OCI-LY3 (cell line): ENCODE measurements around the gene CLCN1.

Experiments
- H2AFZ ChIP-seq: fragments of 200-600, 300-600 bp; shearing (Covaris generic); 2 replicates; pipeline ENCODE4 v1.6.0; 2014; ENCODE audit warnings: antibody characterized with exemption, low read depth, low read length
- H3K27ac ChIP-seq: fragments of 200-600, 300-600 bp; sonication (generic); 2 replicates; pipeline ENCODE4 v1.5.1; 2014; ENCODE audit warnings: mild to moderate bottlenecking, low read length, moderate library complexity, mixed read lengths
- H3K27me3 ChIP-seq: fragments of 200-600, 300-600 bp; sonication (generic); 2 replicates; pipeline ENCODE4 v1.6.1; 2014; ENCODE audit warnings: low read depth, low read length, mixed read lengths
- H3K36me3 ChIP-seq: fragments of 200-600, 300-600 bp; sonication (generic); replicated peaks from 2 replicates; pipeline ENCODE3; 2014; ENCODE audit warnings: low read depth, low read length, mixed read lengths
- H3K4me1 ChIP-seq: fragments of 300-600, 200-600 bp; sonication (generic); 2 replicates; pipeline ENCODE4 v1.6.1; 2014; ENCODE audit warnings: low read length, mixed read lengths
- H3K4me2 ChIP-seq: fragments of 200-600, 300-600 bp; sonication (generic); 2 replicates; pipeline ENCODE4 v1.6.1; 2014; ENCODE audit warnings: low read length, mixed read lengths
- H3K4me3 ChIP-seq: fragments of 300-600, 200-600 bp; sonication (generic); 2 replicates; pipeline ENCODE4 v1.5.1; 2014; ENCODE audit warnings: antibody characterized with exemption, mild to moderate bottlenecking, low read length, moderate library complexity
- H3K79me2 ChIP-seq: fragments of 300-600, 200-600 bp; shearing (Covaris generic); 2 replicates; pipeline ENCODE4 v1.6.1; 2014; ENCODE audit warnings: mild to moderate bottlenecking, low read length, mixed read lengths
- H3K9ac ChIP-seq: fragments of 300-600, 200-600 bp; shearing (Covaris generic); 2 replicates; pipeline ENCODE4 v1.6.0; 2014; ENCODE audit warnings: mild to moderate bottlenecking, low read length, moderate library complexity
- H3K9me3 ChIP-seq: fragments of 200-600, 300-600 bp; shearing (Covaris generic); 2 replicates; pipeline ENCODE4 v1.6.1; 2014; ENCODE audit warnings: low read length, mixed read lengths; ENCODE audit not compliant: insufficient read depth
- H4K20me1 ChIP-seq: fragments of 200-600, 300-600 bp; sonication (generic); 2 replicates; pipeline ENCODE4 v1.6.1; 2016; ENCODE audit warnings: low read length, mixed read lengths; ENCODE audit not compliant: insufficient read depth
- CTCF ChIP-seq: fragments of 200-600, 300-600 bp; sonication (generic); IDR thresholded peaks from 2 replicates; pipeline ENCODE4 v1.5.1; 2014; ENCODE audit warnings: antibody characterized with exemption, low read length, low read depth
- EZH2phosphoT487 ChIP-seq: fragments of 200-600 bp; shearing (Covaris generic); IDR thresholded peaks from 2 replicates; pipeline ENCODE4 v1.6.1; 2018; ENCODE audit warnings: antibody characterized with exemption, mixed run types, low read depth

The CLCN1 gene

GRCh38 chr7:143321734-143322133 is 5.8 kb downstream of the CLCN1 start:
- H3K79me2 ChIP-seq = no peaks in the 10 kb centered on the region
- no peak overlapping the region for H2AFZ ChIP-seq
- no peak overlapping the region for H3K9ac ChIP-seq
- H3K27ac ChIP-seq = no peak overlapping the region
- H3K4me3 ChIP-seq = no peak overlapping the region
- peaks cover 8% of the 10 kb centered on the region for H3K4me1 ChIP-seq
- no peaks in the 10 kb centered on the region for H3K9me3 ChIP-seq
- H3K4me2 ChIP-seq = no peak overlapping the region
- no peaks in the 10 kb centered on the region for H3K36me3 ChIP-seq
- TF ChIP-seq CTCF (peak; percentile 30; the same call in 1 of the 2 replicates), EZH2phosphoT487 (no peak)
- no peaks in the 10 kb centered on the region for H4K20me1 ChIP-seq
- 0 out of 2 replicates have a peak, but pooled peaks cover 9% of the 10 kb centered on the region for H3K27me3 ChIP-seq

GRCh38 chr7:143322760-143323633 is 7.1 kb downstream of the CLCN1 start:
- peaks cover 14% of the 10 kb centered on the region for H3K4me1 ChIP-seq
- no peaks in the 10 kb centered on the region for H3K36me3 ChIP-seq
- H2AFZ ChIP-seq = no peak overlapping the region
- H4K20me1 ChIP-seq = no peaks in the 10 kb centered on the region
- H3K27ac ChIP-seq = no peak overlapping the region
- H3K9me3 ChIP-seq = no peaks in the 10 kb centered on the region
- H3K4me3 ChIP-seq = no peak overlapping the region
- H3K27me3 ChIP-seq = 0 out of 2 replicates have a peak, but pooled peaks cover 9% of the 10 kb centered on the region
- no peak for TF ChIP-seq EZH2phosphoT487
- TF ChIP-seq CTCF = no peak
- no peaks in the 10 kb centered on the region for H3K79me2 ChIP-seq
- H3K4me2 ChIP-seq = no peak overlapping the region
- no peak overlapping the region for H3K9ac ChIP-seq

- Histone ChIP-seq H3K4me2 (no peak overlapping the region), H3K9ac (no peak overlapping the region), H3K36me3 (no peaks in the 10 kb centered on the region), H3K27me3 (0 out of 2 replicates have a peak, but pooled peaks cover 9% of the 10 kb centered on the region), H4K20me1 (no peaks in the 10 kb centered on the region), H3K27ac (no peak overlapping the region), H3K9me3 (no peaks in the 10 kb centered on the region), H2AFZ (no peak overlapping the region), H3K4me3 (no peak overlapping the region), H3K4me1 (peaks cover 21% of the 10 kb centered on the region), H3K79me2 (no peaks in the 10 kb centered on the region)
- TF ChIP-seq EZH2phosphoT487 = no peak
- TF ChIP-seq CTCF = no peak
Measured at GRCh38 chr7:143323653-143324052, 7.7 kb downstream of the CLCN1 start.

- peaks cover 22% of the 10 kb centered on the region for H3K4me1 ChIP-seq
- no peak overlapping the region for H2AFZ ChIP-seq
- H3K27ac ChIP-seq = no peak overlapping the region
- H3K27me3 ChIP-seq = no peaks in the 10 kb centered on the region
- H3K4me3 ChIP-seq = no peak overlapping the region
- no peaks in the 10 kb centered on the region for H3K79me2 ChIP-seq
- TF ChIP-seq EZH2phosphoT487 = no peak
- TF ChIP-seq CTCF = no peak
- H3K9ac ChIP-seq = no peak overlapping the region
- H3K36me3 ChIP-seq = no peaks in the 10 kb centered on the region
- H4K20me1 ChIP-seq = no peaks in the 10 kb centered on the region
- no peaks in the 10 kb centered on the region for H3K9me3 ChIP-seq
- H3K4me2 ChIP-seq = no peak overlapping the region
Measured at GRCh38 chr7:143325240-143325639, 9.3 kb downstream of the CLCN1 start.
